Fibroblast of mammary gland (primary cell): ENCODE results near the gene SP4.

ENCODE experiments used
- DNase-seq: peaks from one replicate; pipeline ENCODE4 v3.0.0-alpha.2; 2010; ENCODE audit warnings: low read depth
- H3K4me3 ChIP-seq: 2 replicates; pipeline ENCODE4 v1.5.1; 2011; ENCODE audit warnings: low read depth, mild to moderate bottlenecking, low read length, moderate library complexity; ENCODE audit not compliant: control insufficient read depth
- TF ChIP-seq, protein P1 (sequence below): conservative IDR thresholded peaks from 2 replicates; pipeline ENCODE4 v1.5.1; 2011; ENCODE audit warnings: low read depth, low read length, inconsistent platforms; ENCODE audit not compliant: control insufficient read depth, insufficient read depth

The SP4 gene

DNA sequence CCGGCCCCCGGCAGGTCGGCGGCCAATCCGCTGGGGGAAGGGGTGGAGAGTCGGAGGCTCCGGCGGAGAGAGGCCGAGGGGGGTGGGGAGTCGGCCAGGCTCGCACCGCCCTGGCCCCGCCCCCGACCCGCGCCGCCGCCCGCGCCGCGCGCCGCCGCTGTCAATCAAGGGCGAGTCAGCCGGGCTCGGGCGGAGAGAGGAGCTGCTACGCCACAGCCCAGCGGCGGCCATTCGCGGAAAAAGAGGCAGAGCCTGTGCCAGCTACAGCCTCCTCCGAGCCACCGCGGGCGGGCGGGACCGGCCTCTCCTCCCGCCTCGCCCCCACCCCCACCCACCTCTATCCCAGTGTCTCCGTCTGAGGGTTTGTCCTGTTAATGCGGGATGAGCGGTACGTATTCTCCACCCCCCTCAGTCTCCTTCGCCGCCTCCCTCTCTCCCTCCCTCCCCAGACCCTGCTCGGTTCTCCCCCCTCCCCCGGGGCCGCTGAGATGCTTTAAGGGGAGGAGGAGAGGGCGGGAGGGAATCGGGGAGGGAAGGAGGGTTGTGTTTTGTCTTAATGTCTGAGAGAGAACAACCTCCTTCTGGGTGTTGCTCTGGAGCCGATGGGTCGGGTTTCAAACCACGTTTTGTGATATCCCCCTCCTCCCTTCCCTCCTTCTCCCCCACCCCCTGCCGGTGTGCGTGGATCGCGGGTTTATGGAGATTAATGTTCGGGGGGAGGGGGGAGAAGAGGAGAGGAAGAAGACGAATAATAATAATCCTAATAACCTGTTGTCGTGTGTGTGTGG lies at the start of gene SP4:
SP4 (plus strand) TSS at position 213 of the 788 bp plus-strand sequence; CDS start at position 382, 169 bp downstream.
- H3K4me3 ChIP-seq: peak within 1 kb of the TSS; percentile 89
- peak; percentile 91 for DNase-seq
- TF ChIP-seq, protein P1, sequence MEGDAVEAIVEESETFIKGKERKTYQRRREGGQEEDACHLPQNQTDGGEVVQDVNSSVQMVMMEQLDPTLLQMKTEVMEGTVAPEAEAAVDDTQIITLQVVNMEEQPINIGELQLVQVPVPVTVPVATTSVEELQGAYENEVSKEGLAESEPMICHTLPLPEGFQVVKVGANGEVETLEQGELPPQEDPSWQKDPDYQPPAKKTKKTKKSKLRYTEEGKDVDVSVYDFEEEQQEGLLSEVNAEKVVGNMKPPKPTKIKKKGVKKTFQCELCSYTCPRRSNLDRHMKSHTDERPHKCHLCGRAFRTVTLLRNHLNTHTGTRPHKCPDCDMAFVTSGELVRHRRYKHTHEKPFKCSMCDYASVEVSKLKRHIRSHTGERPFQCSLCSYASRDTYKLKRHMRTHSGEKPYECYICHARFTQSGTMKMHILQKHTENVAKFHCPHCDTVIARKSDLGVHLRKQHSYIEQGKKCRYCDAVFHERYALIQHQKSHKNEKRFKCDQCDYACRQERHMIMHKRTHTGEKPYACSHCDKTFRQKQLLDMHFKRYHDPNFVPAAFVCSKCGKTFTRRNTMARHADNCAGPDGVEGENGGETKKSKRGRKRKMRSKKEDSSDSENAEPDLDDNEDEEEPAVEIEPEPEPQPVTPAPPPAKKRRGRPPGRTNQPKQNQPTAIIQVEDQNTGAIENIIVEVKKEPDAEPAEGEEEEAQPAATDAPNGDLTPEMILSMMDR: no peak

DNA sequence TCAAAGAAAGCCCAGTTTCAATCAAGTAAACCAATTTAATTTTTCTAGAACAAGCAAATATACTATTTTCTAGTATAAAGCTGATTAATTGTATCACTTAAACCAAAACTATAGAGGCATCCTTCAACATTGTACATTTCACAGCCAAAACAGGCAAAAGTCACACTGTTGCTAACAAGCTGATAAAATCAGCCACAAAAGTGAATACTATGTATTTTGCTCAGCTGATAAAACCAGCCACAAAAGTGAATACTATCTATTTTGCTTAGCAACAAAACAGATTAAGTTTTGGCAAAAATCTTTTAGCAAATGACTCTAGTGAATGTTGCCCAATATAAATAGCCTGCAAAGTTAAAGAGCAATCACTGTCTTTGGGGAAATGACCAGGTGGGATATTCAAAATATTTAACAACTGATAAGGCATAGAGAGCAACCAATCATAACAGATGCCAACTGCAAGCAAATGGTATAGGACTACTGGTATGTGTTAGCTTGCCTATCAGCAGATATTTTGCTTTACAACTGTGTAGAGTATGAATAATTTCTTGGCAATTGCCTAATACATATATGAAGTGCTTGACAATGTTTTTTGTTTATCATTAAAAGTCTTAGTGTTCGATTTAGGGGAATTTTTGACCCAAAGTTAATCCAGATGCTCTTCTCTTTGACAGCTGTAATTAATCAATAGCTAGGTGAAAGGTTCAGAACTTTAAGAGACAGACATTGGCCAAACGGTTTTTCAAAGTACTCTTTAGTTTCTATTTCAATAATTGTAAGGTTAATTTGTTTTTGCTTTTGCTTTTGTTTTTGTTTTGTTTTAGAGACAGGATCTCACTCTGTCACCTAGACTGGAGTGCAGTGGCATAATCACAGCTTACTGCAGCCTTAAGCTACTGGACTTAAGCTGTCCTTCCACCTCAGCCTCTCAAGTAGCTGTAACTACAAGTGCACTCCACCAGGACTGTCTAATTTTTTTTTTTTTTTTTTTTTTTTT lies 44.4 kb upstream of the SP4 start:
- DNase-seq: no peak
- H3K4me3 ChIP-seq: no peak overlapping the region
- TF ChIP-seq, protein P1: no peak

DNA sequence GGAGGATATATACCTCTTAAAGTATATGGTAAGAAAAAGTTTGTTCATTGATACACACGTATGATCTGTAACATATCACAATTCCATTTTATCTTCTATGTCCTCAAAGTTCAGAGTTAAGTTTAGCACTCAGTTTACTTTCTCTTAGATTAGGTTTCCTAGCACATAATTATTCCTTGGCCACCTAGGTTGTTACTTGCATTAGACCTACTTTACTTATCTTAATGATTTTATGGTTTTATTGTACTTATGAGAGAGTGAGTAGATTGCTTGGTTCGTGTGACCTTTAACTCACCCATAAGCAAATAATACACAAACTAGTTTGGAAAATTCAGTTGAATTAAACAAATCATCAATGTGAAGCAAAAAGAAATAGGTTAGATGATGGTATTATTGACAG lies 33.9 kb upstream of the SP4 start:
- DNase-seq: no peak
- H3K4me3 ChIP-seq: no peak overlapping the region
- TF ChIP-seq, protein P1: no peak

DNA sequence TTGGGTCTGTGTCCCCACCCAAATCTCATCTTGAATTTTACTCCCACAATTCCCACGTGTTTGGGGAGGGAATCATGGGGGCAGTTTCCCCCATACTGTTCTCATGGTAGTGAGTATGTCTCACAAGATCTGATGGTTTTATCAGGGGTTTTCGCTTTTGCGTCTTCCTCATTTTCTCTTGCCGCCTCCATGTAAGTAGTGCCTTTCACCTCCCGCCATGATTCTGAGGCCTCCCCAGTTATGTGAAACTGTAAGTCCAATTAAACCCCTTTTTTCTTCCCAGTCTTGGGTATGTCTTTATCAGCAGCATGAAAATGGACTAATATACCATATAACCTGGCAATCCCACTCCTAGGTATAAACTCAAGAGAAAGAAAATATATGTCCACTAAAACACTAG lies 25.9 kb upstream of the SP4 start:
- no peak overlapping the region for H3K4me3 ChIP-seq
- DNase-seq: no peak
- TF ChIP-seq, protein P1: no peak

DNA sequence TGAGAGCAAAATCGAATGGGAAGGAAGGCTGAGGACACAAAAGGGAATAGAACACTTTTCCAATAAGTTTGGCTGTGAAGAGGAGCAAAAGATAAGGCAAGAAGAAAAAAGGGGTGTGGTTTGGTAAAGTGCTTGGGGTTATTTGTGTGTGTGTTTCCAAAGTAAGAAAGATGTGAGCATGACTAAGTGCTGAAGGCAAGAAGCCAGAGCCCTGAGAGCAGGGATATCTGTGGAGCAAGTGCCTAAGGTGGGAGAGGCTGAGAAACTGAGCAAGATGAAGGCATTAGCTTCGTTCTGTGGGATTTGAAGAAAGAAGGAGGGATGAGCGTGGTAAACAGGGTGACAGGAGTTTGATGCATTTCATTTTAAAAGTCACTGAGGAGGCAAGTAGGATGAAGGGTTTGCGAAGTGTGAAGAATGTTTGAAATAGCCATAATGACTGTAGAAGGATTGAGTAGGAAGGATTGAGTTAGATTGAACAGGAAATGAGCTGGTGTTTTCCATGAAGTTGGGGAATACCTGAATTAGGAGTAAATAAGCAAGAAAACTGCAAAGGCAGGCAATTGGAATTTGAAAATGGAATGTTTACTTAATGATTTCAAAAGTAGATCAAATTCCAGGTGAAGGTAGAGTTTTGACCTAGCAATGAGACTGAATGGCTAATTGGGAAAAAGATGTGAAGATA lies 19.9 kb upstream of the SP4 start:
- no peak for DNase-seq
- TF ChIP-seq, protein P1: no peak
- no peak overlapping the region for H3K4me3 ChIP-seq

DNA sequence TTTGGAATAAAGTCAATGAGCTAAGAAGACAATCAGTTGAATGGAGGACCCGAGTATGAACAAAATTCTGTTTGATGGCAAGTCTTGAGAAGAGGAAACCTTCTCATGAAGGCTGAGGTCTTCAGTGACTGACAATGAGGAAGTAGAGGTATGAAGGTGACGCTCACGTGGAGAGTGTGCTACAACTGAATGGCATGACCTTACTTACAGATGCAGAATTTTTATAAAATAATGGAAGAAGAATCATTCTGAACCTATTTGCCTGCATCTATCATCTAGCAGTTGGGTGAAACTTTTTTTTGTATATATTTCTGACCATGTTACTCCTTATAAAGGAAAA lies 19.4 kb upstream of the SP4 start:
- TF ChIP-seq, protein P1: no peak
- no peak overlapping the region for H3K4me3 ChIP-seq
- no peak for DNase-seq
